SH-SY5Y (cell line): ENCODE results near the gene GRP.

Experiments used
- GATA2 ChIP-seq: IDR thresholded peaks from 2 replicates; pipeline ENCODE4 v1.6.1; 2011; ENCODE audit warnings: mild to moderate bottlenecking, low read depth, low read length
- GATA3 ChIP-seq: IDR thresholded peaks from 2 replicates; pipeline ENCODE4 v1.6.1; 2011; ENCODE audit warnings: low read depth, mild to moderate bottlenecking, low read length, moderate library complexity

Gene GRP

DNA sequence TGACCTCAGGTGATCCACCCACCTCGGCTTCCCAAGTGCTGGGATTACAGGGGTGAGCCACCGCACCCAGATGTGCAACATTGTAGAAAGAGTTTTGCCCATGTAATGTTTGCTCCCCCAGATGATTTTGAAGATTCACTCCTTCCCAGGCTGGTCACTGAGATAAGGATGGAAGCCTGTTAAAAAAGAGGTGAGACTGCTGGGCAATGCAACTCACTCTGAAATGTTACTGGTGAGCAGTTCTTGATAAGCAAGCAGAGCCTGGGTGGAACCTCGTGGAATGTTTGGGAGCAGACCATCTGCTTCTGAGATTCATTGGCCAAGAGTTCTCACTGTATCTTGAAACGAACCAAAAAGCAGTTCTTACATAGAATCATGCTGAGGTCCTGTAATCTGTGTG lies 19.7 kb downstream of the GRP start:
- TF ChIP-seq GATA2 (no peak), GATA3 (no peak)

DNA sequence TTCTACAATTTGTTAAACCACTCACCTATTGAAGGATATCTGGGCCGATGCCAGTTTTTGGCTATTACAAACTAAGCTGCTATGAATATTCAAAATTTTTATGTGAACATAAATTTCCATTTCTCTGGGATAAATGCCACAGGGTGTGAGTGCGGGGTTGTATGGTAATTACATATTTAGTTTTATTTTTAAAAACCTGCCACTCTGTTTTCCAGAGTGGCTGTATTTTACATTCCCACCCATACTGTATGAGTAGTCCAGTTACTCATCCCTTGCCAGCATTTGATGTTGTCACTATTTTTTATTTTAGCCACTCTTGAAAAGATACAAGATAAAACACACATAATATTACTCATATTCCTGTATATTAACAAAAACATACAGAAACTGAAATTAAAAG lies 22.9 kb downstream of the GRP start:
- TF ChIP-seq GATA3 = no peak
- TF ChIP-seq GATA2 = no peak

DNA sequence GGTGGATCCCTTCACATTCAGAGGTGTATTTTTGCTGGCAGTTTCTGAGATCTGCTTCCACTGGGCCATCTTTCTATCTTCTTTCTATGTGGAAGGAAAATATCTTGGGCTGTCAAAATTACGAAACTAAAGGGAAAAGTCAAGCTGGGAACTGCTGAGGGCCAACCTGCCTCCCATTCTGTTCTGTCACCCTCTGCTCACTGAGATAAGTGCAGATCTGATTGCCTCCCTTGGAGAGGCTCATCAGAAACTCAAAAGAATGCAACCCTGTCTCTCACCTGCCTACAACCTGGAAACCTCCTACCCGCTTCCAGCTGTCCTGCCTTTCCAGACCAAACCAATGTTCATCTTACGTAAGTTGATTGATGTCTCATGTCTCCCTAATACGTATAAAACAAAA lies 26.8 kb downstream of the GRP start:
- TF ChIP-seq GATA2 (no peak), GATA3 (no peak)

DNA sequence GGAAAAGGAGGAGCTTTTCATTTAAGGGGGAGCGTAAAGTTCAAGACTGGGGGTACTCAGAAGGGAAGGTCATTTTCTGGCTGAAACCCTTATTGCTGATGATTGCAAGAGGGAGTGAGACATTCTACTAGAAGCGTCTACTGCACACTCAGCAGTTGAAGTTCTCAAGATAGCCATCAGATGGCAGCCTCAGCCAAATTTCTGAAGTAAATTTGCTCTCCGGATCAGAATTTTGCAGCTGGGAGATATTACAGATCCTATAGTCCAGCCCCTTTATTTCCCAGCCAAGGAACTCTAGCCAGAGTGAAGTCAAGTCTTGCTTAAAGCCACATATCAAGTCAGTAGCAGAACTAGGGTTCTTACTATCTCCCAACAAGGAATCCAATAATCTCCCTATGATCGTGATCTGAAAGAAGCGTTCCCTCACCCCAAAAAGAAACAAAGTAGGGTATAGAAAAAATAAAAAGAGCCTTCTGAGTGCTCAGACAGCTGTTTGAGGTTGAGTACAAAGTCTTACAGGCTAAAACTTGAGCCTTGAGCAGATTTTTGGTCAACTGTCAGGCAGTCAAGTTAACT lies 29.3 kb downstream of the GRP start:
- no peak for TF ChIP-seq GATA3
- no peak for TF ChIP-seq GATA2

DNA sequence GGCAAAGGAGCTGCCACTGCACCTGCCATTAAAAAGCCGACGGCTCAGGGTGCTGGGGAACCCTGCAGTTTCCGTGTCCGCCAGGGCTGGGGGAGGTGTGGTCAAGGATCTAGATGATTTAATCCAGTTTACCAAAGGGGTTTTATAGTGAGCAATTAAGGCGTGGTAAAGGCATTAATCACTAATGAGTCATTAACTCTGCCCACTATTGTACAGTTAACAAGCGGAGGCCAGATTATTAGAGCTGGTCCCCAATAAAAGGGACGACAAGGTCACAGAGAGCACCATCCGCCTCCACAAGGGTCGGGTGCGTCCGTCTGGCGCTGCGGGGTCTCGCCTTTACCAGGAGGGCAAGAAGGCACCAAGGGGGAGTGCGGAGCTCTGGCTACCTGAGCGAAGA lies 43.7 kb downstream of the GRP start:
- no peak for TF ChIP-seq GATA3
- no peak for TF ChIP-seq GATA2

DNA sequence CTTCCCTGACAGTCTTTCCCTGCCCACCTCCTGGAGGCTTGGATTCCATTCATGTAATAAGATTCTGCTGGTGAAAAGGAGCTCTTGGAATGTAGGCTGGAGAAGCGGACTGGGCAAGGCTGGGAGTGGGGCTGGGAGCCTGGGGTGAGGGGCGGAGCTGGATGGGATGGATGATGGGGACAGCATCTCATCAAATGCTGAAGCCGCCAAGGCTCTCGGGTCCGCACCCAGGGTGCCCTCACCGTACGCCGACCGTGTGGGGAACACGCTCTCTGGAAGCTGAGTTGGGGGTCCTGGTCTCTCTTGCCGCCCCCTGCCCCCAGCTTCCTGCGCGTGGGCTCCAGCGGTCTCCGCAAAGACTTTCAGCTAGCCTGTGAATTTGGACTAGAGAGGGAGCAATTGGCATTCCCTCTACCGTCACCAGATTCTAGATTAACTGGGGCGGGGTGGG lies 44.2 kb downstream of the GRP start:
- TF ChIP-seq GATA2 (no peak), GATA3 (no peak)

DNA sequence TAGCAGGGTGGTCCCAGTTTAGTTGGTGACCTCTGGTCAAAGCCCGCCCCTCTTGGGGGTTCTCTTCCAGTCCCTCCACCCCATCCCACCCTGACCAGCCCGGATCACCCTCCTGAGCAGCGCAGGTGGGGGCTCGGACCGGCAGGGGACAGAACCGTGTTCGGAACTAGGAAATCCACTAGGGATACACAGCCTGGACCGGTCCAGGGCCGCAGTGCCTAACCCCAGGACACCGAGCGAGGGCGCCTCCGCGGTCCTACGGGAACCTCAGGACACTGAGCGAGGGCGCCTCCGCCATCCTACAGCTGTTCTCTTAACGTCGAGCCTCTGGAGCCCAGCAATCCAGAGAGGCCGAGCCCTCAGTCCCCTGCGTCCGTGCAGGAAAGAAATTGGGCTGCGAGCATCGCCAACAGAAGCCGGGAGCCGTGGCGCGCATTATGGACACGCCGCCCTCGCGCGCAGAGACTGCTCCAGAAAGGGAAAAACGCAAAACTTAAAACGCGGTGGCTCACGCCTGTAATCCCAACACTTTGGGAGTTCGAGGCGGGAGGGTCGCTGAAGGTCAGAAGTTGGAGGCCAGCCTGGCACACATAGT lies 44.8 kb downstream of the GRP start:
- no peak for TF ChIP-seq GATA3
- no peak for TF ChIP-seq GATA2

DNA sequence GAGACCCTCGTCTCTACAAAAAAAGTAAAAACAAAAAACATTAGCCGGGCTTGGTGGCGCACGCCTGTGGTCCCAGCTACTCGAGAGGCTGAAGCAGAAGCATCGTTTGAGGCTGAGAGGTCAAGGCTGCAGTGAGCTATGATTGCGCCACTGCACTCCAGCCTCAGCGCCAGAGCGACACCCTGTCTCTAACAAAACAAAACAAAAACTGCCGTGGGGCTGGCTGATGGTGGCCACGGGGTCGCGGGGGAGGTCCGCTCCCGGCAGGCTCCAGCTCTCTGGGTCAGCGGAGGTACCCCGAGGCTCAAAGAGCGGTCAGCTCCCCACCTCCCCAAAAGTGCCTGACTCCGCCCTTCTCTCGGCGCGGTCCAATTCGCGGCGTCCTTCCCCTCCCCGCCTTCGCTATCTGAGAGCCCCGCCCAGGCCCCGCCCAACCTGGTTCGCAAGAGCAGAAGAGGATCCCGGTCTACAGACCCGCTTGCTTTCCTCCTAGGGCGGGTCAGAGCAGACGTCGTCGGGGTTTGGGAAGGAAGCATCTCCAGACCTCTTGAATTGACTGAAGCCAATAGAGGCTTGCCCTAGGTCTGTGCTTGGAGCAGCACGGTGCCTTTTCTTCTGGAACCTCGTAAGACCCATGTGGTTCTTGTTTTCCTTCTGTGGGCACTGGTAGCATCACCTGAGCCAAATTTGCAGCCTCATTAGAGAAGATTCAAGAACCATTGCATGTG lies 45.5 kb downstream of the GRP start:
- no peak for TF ChIP-seq GATA2
- no peak for TF ChIP-seq GATA3

DNA sequence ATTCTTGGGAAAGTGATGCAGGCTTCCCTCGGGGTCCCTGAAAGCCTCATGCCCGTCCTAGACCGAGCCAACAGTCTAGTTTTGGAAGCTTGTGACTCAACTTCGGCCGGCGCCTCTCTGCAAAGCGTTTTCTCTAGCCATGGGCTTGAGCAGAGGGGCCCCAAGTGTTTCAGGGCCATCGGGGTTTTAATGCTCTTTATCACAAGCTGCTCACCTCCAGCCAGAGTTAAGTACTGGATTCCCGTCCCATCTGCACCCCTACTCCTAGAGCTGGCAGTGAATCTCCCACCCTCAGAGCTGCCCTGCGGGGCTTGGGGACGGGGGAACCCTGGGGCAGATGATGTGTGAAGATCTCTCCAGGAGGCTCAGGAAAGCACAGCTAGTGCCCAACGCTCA lies 46.0 kb downstream of the GRP start:
- TF ChIP-seq GATA3 (no peak), GATA2 (no peak)

DNA sequence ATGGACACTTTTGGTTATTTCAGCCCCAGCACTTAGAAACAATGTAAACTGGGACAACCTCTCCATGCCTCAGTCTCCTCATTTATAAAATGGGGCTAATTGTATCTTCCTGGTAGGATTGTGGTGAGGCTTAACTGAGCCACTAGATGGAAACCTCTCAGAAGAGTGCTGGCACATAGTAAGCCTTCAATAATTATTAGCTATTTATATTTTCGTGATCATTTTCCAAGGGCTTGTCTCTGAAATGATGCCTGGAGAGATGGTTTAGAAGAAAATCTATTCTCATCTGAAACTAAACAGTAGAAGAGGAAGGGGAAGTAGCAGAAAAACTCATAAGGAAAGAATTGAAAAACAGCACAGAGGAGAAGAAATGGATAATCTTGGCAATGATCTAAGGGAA lies 46.5 kb downstream of the GRP start:
- no peak for TF ChIP-seq GATA3
- TF ChIP-seq GATA2 = no peak

DNA sequence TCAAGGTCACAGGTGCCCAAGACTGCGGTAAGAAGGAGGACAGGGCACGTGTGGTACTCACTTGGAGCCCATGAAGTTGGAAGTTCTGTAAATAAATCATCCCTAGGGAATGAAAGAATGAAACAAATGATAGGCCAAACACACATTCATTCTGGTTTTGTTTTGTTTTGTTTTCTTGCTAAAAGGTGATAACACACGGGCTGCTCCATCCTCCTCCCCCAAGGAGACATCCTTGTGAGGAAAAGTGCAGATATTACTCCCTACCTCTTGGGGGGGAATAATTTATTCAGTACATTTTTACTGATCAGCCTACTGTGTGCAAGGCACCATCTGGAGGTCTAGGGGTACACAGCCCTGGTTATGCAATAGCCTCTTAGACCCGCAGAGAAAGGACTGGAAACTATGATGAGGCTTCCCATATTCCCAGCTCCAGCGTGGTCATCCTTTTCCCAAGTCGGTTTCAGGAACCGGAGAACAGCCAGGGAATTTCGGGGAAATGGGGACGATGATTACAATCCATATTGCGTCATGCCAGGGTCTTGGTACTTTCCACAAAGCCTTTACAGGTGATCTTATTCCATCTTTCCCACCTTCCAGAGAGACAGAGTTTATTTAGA lies 47.0 kb downstream of the GRP start:
- TF ChIP-seq GATA2 (no peak), GATA3 (no peak)

DNA sequence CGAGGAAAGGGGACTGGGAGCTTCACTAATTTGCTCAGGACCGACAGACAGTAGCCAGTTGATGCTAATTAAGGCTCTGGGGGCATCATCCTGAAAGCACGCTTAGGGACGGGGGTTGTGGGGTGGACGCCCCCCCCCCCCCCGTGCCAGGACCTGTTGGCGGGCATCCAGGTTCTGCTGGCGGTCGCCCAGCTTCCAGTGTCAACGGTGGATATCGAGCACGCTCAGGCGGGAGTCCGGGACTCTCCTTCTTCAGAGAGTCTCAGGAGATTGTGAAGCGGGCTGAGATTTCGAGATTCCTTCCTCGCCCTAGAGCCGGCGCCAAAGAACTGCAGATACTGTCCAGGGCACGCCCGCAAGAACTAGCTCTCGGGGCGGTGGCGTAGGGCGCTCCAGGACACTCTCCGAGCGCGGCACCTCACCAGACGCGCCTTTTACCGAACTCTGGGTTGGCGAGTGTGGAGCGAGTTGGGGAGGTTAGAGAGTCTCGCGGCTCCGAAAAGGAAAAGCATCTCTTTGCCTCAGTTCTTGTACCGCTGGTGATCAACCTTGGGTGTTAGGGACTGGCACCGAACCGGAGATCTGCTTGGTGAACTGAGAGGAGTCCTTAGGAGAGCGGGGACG lies 47.7 kb downstream of the GRP start:
- TF ChIP-seq GATA3 (no peak), GATA2 (no peak)

DNA sequence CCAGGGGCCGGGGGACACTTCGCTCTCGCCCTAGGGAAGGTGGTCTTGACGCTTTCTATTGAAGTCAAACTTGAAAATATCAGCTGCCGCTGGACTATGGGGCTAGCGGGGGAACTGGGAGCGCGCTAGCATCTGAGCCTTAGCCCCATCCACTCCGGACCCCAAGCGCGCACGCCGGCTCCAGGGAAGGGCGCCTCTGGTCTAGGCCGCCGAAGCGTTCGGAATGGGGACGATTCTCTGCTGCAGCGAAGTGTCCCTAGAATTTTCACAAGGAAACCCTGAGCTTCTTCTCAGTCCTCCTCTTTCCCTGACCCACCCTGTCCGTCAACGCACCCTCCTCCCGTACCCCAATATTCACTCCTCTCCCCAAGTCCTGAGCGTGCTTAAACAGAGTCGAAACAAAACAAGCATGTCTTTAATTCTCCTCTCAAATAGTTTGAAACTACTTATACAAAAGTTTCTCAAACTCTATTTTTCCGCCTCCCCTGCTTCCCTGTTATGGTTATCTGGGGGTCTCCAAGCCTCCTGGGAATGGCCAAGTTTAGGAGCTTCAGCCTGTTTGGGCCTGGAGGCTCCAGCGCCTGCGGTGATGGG lies 48.3 kb downstream of the GRP start:
- TF ChIP-seq GATA2 = no peak
- TF ChIP-seq GATA3 = no peak

DNA sequence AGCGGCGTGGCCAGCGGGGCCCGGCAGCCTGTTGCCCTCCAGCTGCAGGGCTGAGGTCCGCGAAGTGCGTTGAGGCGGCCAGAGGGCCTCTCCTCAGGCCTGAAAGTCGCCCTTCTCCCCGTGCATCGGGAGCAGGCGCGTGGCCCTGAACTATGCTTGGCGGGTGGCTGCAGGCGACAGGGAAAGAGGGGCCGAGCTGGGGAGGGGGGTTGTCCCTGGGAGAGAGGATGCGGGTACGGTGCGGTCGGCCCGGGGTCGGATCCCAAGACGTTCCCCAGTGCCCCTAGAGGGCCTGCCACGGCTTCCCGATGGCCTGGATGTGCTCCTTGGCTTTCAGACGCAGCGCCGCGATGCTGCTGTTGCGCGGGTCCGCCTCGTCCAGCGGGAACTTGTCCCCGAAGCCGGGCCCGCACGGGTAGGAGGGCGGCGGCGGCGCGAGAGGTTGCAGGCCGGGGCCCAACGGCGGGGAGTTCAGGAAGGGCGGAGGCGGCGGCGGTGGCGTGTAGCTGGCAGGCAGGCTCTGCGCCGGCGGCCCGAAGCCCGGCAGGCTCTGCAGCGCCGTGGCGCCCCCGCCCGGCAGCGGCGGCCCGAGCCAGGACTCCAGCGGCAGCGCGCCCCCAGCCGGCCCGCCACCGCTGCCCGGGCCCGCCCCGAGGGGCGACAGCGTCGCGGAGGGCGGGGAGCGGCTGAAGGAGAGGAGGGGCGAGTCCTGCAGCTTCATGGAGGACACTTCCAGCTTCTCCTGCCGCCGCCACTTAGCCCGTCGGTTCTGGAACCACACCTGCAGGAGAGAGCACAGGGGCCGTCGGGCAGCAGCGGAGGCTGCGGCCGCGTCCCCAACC lies 49.0 kb downstream of the GRP start:
- no peak for TF ChIP-seq GATA3
- TF ChIP-seq GATA2 = no peak
